ENCODE data around the gene CBFA2T3. TPM values are rescaled to one million over a fixed set of nuclear protein-coding genes. Genes with fewer than 3 reads are reported as not detected.

The CBFA2T3 gene
- total RNA-seq, 1 donor from 2014 or later: 2.4 TPM

GRCh38 chr16:88943131-88943664, 33.8 kb downstream of the CBFA2T3 start:
- no peaks in the 10 kb centered on the region for H3K9me3 Mint-ChIP-seq (ENCODE audit: unreplicated experiment)
- FAIRE-seq (no peak), DNase-seq (ENCODE audit: low read depth) (no peak)

DNA sequence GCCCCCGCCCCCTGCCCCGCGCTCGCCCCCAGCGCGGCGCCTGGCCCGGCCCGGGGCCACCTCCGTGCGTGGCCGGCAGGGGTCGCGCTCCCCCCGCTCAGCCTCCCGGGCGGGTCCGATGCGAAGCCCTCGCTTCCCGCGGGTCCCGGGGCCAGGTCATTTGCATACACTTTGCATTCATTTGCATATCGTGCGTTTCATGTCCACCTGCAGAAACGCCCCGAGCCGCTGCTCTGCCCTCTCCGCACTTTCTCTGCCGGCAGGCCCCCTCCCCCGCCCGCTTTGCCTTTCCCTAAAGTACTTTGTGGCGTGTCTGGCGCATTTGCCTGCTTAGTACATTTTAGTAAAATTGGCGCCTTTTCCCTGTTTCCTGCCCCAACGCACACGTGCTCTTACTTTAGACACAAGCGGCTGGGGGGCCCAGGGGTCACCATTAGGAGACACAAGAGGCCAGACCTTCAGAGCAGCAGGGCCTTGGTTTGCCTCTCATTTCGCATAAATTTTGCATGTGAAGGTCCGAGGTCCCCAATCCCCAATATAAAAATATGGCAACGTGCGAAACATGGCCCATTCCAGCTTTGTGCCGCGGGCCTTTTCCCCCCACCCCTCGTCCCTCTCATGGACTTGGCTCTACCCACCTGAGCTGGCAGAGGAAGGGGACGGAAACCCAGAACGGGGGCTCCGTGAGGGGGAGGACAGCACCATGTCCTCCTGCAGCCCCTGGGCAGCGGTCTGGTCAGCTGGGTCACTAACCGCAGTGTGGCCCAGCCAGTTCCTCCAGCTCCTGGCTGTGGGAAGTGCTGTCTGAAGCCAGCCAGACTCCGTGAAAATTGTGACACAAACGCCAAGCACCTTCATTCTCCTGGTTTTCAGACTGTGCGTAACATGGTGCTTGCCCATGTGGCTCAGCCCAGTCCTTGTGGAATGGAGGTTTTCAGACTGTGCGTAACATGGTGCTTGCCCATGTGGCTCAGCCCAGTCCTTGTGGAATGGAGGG, 34.8 kb downstream of the CBFA2T3 start:
- peaks cover 44% of the 10 kb centered on the region for H3K27me3 ChIP-seq (ENCODE audit: insufficient read depth, low read length)
- H3K9me3 Mint-ChIP-seq (ENCODE audit: unreplicated experiment): no peaks in the 10 kb centered on the region
- H3K79me2 ChIP-seq (ENCODE audit: insufficient read depth, low read length): no peaks in the 10 kb centered on the region
- H3K4me1 Mint-ChIP-seq (ENCODE audit: low read depth, unreplicated experiment): no peaks in the 10 kb centered on the region
- H3K9ac ChIP-seq (ENCODE audit: low read length): no peak overlapping the region
- no peaks in the 10 kb centered on the region for H3K4me1 ChIP-seq (ENCODE audit: insufficient read depth, low read length)
- TF ChIP-seq, protein P1, sequence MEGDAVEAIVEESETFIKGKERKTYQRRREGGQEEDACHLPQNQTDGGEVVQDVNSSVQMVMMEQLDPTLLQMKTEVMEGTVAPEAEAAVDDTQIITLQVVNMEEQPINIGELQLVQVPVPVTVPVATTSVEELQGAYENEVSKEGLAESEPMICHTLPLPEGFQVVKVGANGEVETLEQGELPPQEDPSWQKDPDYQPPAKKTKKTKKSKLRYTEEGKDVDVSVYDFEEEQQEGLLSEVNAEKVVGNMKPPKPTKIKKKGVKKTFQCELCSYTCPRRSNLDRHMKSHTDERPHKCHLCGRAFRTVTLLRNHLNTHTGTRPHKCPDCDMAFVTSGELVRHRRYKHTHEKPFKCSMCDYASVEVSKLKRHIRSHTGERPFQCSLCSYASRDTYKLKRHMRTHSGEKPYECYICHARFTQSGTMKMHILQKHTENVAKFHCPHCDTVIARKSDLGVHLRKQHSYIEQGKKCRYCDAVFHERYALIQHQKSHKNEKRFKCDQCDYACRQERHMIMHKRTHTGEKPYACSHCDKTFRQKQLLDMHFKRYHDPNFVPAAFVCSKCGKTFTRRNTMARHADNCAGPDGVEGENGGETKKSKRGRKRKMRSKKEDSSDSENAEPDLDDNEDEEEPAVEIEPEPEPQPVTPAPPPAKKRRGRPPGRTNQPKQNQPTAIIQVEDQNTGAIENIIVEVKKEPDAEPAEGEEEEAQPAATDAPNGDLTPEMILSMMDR (IDR thresholded peaks at IDR 0.05; ENCODE audit: insufficient read depth, low read depth, low read length): no peak
- peak; percentile 56 for TF ChIP-seq EZH2 (IDR thresholded peaks at IDR 0.05; ENCODE audit: insufficient read depth, low read length)
- no peak overlapping the region for H2AFZ ChIP-seq (ENCODE audit: low read depth, low read length)
- H3K4me3 ChIP-seq (ENCODE audit: insufficient read depth, low read depth, low read length): no peak overlapping the region
- FAIRE-seq: no peak
- H3K4me2 ChIP-seq (ENCODE audit: low read length): peak overlapping the region; percentile 33
- no peaks in the 10 kb centered on the region for H4K20me1 ChIP-seq (ENCODE audit: insufficient read depth, low read length)
- no peak for DNase-seq (ENCODE audit: low read depth)
- H3K36me3 Mint-ChIP-seq (ENCODE audit: low read depth, unreplicated experiment): no peaks in the 10 kb centered on the region
- H3K27me3 Mint-ChIP-seq (ENCODE audit: low read depth, unreplicated experiment): peaks cover 46% of the 10 kb centered on the region
- no peaks in the 10 kb centered on the region for H3K36me3 ChIP-seq (ENCODE audit: insufficient read depth, low read length)
- H3K4me3 Mint-ChIP-seq (ENCODE audit: unreplicated experiment): peak overlapping the region; percentile 62
- H3K27ac Mint-ChIP-seq (ENCODE audit: unreplicated experiment): no peak overlapping the region
- no peaks in the 10 kb centered on the region for H3K9me3 ChIP-seq (ENCODE audit: insufficient read depth, low read depth, low read length)
- H3K27ac ChIP-seq (ENCODE audit: low read depth, low read length): no peak overlapping the region

More at GRCh38 chr16:88943131-88943664, 33.8 kb downstream of the CBFA2T3 start:
- Mint-ChIP-seq H3K27me3 (ENCODE audit: low read depth, unreplicated experiment) (peaks cover 51% of the 10 kb centered on the region), H3K27ac (ENCODE audit: unreplicated experiment) (no peak overlapping the region), H3K4me3 (ENCODE audit: unreplicated experiment) (no peak overlapping the region), H3K4me1 (ENCODE audit: low read depth, unreplicated experiment) (no peaks in the 10 kb centered on the region), H3K36me3 (ENCODE audit: low read depth, unreplicated experiment) (no peaks in the 10 kb centered on the region)
- H3K4me2 ChIP-seq (ENCODE audit: low read length): no peak overlapping the region
- H2AFZ ChIP-seq (ENCODE audit: low read depth, low read length): no peak overlapping the region
- H3K4me3 ChIP-seq (ENCODE audit: insufficient read depth, low read depth, low read length): no peak overlapping the region
- H3K4me1 ChIP-seq (ENCODE audit: insufficient read depth, low read length): no peaks in the 10 kb centered on the region
- no peak overlapping the region for H3K9ac ChIP-seq (ENCODE audit: low read length)
- H3K36me3 ChIP-seq (ENCODE audit: insufficient read depth, low read length): no peaks in the 10 kb centered on the region
- H3K9me3 ChIP-seq (ENCODE audit: insufficient read depth, low read depth, low read length): no peaks in the 10 kb centered on the region
- H4K20me1 ChIP-seq (ENCODE audit: insufficient read depth, low read length): no peaks in the 10 kb centered on the region
- H3K79me2 ChIP-seq (ENCODE audit: insufficient read depth, low read length): no peaks in the 10 kb centered on the region
- no peak for TF ChIP-seq EZH2 (IDR thresholded peaks at IDR 0.05; ENCODE audit: insufficient read depth, low read length)
- TF ChIP-seq, protein P1 (IDR thresholded peaks at IDR 0.05; ENCODE audit: insufficient read depth, low read depth, low read length): no peak
- no peak overlapping the region for H3K27ac ChIP-seq (ENCODE audit: low read depth, low read length)
- H3K27me3 ChIP-seq (ENCODE audit: insufficient read depth, low read length): peaks cover 46% of the 10 kb centered on the region

Measured in astrocyte (in vitro differentiated cells and primary cell).